Smooth muscle cell of the umbilical artery (primary cell): ENCODE measurements around the gene PMVK. TPM values are rescaled to one million over a fixed set of nuclear protein-coding genes. Genes with fewer than 3 reads are reported as not detected.

Experiments
- total RNA-seq: library from RNA; depleted of rRNA; stranded (reverse); fragments of >200 nt; gene quantifications from 2 replicates; pipeline ENCODE4 v1.2.3, GENCODE V29; 2014

PMVK gene
- 4.2 and 4.4 TPM in 2 replicates for total RNA-seq

GRCh38 chr1:154936555-154937084 is at the start of gene PMVK:
Gene PMVK, minus strand, starts transcription at chr1:154936719. Its CDS starts 34 bp downstream, at chr1:154936685.

GRCh38 chr1:154982897-154983648 is 46.6 kb upstream of the PMVK start, which contains the start of gene FLAD1:
Gene FLAD1, plus strand, starts transcription at chr1:154983344. Its CDS starts 351 bp downstream, at chr1:154983695.

GRCh38 chr1:154974102-154974807 is 37.7 kb upstream of the PMVK start, which contains the start of gene CKS1B:
Gene CKS1B, plus strand, starts transcription at chr1:154974681. Its CDS starts 65 bp downstream, at chr1:154974746.

GRCh38 chr1:154970631-154971340 is 34.3 kb upstream of the PMVK start, which contains the start of gene SHC1:
Gene SHC1, minus strand, starts transcription at chr1:154970747. Its CDS starts 221 bp downstream, at chr1:154970526.

GRCh38 chr1:154961207-154962155 is 25.0 kb upstream of the PMVK start, which contains the start of gene PYGO2:
Gene PYGO2, minus strand, starts transcription at chr1:154961782. Its CDS starts 206 bp downstream, at chr1:154961576.

GRCh38 chr1:154955718-154956543 is 19.4 kb upstream of the PMVK start, which contains the start of gene PBXIP1:
Gene PBXIP1, minus strand, starts transcription at chr1:154956099. Its CDS starts 2,378 bp downstream, at chr1:154953721.

Other genes starting within 250 kb of the PMVK start
- under 0.01 and 0.32 TPM in 2 replicates for gene KCNN3, start 66.4 kb downstream of the PMVK start, total RNA-seq
- 87.2 and 138 TPM in 2 replicates for gene PBXIP1, start 19.4 kb upstream of the PMVK start, total RNA-seq
- 5.9 and 9.4 TPM in 2 replicates for gene PYGO2, start 25.1 kb upstream of the PMVK start, total RNA-seq
- 249 and 465 TPM in 2 replicates for gene SHC1, start 34.0 kb upstream of the PMVK start, total RNA-seq
- 30.3 and 48.5 TPM in 2 replicates for gene CKS1B, start 38.0 kb upstream of the PMVK start, total RNA-seq
- gene FLAD1, start 46.6 kb upstream of the PMVK start, total RNA-seq, result 15.1 and 18.9 TPM in 2 replicates
- gene LENEP, start 56.9 kb upstream of the PMVK start, total RNA-seq, result not detected in 2 replicates
- 16.0 and 19.7 TPM in 2 replicates for gene ZBTB7B, start 66.1 kb upstream of the PMVK start, total RNA-seq
- gene DCST2, start 97.1 kb upstream of the PMVK start, total RNA-seq, result not detected in 2 replicates
- gene DCST1, start 97.1 kb upstream of the PMVK start, total RNA-seq, result not detected in 2 replicates
- gene ADAM15, start 114.6 kb upstream of the PMVK start, total RNA-seq, result 61.5 and 108 TPM in 2 replicates
- gene EFNA4, start 127.0 kb upstream of the PMVK start, total RNA-seq, result 4.8 and 5.9 TPM in 2 replicates
- 1.8 and 2.7 TPM in 2 replicates for gene EFNA3, start 142.1 kb upstream of the PMVK start, total RNA-seq
- 0.37 TPM in 1 of 2 replicates, not detected in the other for gene EFNA1, start 191.2 kb upstream of the PMVK start, total RNA-seq
- gene SLC50A1, start 199.1 kb upstream of the PMVK start, total RNA-seq, result 18.9 and 30.6 TPM in 2 replicates
- 11.4 and 61.5 TPM in 2 replicates for gene DPM3, start 203.8 kb upstream of the PMVK start, total RNA-seq
- gene KRTCAP2, start 236.6 kb upstream of the PMVK start, total RNA-seq, result 68.0 and 136 TPM in 2 replicates
- 5.6 and 10.7 TPM in 2 replicates for gene TRIM46, start 237.1 kb upstream of the PMVK start, total RNA-seq